Measurements from ENCODE around the gene DNAJC22.

The DNAJC22 gene

DNA sequence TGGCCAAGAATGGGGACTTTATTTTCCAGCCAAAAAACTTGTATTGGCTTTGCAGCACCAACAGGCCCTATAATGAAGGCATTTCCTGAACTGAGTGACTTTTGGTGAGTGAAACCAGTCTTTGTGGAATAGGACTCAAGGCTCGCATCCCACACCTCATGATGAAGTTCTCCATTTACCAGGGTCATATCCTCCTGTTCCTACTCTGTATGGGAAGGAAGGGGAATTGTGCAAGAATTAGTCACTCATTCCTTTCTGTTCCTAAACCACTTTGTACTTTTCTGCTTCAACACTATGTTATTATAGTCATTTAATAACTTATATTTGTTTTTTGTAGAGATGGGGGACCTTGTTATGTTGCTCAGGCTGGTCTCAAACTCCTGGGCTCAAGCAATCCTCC, 18.3 kb downstream of the DNAJC22 start:
- DNase-seq (ENCODE audit: extremely low read depth, low read depth), result no peak
- TF ChIP-seq, protein P1, sequence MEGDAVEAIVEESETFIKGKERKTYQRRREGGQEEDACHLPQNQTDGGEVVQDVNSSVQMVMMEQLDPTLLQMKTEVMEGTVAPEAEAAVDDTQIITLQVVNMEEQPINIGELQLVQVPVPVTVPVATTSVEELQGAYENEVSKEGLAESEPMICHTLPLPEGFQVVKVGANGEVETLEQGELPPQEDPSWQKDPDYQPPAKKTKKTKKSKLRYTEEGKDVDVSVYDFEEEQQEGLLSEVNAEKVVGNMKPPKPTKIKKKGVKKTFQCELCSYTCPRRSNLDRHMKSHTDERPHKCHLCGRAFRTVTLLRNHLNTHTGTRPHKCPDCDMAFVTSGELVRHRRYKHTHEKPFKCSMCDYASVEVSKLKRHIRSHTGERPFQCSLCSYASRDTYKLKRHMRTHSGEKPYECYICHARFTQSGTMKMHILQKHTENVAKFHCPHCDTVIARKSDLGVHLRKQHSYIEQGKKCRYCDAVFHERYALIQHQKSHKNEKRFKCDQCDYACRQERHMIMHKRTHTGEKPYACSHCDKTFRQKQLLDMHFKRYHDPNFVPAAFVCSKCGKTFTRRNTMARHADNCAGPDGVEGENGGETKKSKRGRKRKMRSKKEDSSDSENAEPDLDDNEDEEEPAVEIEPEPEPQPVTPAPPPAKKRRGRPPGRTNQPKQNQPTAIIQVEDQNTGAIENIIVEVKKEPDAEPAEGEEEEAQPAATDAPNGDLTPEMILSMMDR (IDR thresholded peaks at IDR 0.05; ENCODE audit: low read depth, low read length), result no peak

DNA sequence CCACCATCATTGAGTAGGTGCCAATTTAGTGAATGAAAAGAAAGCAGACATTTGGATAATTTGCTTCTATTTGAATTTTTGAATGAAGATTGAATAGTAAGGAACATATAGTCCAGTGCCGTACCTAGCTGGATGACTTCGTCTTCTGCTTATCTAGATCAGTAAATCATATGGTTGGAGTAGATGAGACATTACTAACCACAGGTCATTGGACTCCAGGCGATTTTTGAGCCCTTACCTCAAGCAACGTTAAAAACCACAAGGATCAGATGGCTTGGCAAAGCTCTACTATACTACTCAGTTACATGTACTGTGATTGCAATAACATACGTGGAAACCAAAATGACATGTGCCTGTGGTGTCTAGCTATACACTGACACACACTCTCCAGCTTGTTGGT, 18.9 kb downstream of the DNAJC22 start:
- DNase-seq (ENCODE audit: extremely low read depth, low read depth), result no peak
- TF ChIP-seq, protein P1 (IDR thresholded peaks at IDR 0.05; ENCODE audit: low read depth, low read length), result no peak

DNA sequence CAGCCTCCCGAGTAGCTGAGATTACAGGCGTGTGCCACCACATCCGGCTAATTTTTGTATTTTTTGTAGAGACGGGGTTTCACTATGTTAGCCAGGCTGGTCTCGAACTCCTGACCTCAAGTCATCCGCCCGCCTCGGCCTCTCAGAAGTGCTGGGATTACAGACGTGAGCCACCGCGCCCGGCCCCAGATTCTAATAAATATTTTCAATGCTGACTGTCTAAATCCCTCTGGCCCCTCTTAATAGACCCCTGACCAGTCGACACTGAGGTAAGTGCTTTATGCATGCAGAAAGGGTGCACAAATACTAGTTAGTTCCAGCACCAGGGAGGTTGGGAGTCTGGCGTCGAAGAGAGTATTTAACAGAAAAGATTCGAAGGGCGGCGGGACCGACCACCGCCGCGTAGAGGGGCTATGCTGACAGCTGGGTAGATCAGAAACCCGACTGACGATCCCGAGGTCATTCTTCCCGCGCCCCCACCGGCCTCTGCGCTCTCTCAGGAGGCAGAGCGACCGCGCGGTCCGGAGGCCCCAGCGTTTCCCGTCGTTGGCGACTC, 19.5 kb downstream of the DNAJC22 start:
- no peak for DNase-seq (ENCODE audit: extremely low read depth, low read depth)
- TF ChIP-seq, protein P1 (IDR thresholded peaks at IDR 0.05; ENCODE audit: low read depth, low read length), result no peak

DNA sequence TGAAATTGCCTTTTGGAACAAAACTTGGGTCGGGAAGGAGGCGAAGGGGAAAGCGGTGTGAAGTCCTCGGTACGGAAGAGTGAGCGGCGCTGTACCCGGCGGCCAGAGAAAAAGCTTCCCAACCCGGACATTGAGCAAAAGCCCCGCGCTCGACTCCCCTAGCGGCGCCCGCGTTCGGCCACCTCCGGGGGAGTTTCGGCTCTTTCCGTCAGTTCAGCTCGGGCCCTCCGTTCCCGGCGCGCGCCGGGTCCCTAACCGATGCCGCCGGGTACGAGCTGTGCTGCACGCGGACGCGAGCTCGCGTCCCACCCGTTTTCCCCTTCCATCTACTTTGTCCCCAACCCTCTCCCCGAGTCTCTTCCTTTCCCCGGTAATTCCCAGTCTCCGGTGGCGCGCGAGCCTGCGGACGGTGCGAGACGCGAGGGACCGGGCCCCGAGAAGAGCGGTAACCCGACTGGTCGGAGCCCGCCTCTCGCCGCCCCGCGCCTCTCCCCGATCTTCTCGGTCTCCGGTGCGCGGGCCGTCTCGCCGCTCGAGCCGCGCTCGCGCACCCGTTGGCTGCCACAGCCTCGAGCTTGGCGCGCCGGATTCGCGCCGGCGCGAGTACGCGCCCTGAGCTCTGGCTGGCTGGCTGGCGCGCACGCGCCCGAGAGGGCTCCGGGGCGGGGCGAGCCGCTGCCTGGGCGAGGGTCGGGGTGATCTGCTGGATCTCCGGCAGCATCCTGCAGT, 20.1 kb downstream of the DNAJC22 start:
- DNase-seq (ENCODE audit: extremely low read depth, low read depth), result peak; percentile 78
- TF ChIP-seq, protein P1 (IDR thresholded peaks at IDR 0.05; ENCODE audit: low read depth, low read length), result peak; percentile 15; the same call in 1 of the 2 replicates

DNA sequence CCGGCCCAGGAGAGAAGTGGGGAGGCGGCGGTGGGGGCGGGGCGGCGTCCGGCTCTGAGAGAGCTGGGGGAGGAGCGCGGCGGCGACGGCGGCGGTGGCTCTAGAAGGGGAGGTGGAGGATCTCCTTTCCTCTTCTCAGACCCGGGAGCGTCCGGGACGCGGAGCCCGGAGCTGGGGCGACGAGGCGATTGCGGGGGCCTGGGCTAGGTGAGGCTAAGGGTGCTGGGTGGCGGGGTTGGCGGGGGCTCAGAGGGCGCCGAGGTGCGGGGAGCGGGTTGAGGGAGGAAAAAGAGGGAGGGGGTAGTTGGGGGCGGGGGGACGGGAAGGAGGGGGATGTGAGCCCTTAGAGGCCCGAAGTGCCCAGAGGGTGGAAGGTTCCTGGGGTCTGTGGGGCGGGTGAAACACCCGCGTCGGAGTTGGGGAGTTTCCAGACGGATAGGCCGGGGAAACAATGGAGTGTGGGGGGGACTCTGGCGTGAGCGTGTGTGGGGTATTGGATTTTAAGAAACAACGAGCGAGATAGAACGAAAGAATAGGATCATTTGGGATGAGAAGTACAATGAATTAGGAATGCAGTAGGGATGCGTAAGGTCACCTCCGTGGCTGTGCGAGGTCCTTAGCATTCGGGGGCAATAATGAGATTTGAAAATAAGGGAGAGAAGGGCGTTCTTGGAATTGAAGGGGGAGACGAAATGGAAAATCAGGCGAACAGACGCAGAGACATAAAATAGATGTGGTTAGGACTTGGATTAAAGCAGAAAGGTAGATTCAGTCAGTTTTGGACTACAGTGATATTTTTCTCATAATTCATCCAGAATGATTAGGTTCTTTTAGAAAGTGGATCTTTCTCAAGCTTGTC, 20.9 kb downstream of the DNAJC22 start, which contains the start of gene SPATS2:
SPATS2 (plus strand) TSS at position 82 of the 859 bp plus-strand sequence. CDS start 93,551 bp downstream, outside the sequence.
- TF ChIP-seq, protein P1 (IDR thresholded peaks at IDR 0.05; ENCODE audit: low read depth, low read length), result no peak
- no peak for DNase-seq (ENCODE audit: extremely low read depth, low read depth)

DNA sequence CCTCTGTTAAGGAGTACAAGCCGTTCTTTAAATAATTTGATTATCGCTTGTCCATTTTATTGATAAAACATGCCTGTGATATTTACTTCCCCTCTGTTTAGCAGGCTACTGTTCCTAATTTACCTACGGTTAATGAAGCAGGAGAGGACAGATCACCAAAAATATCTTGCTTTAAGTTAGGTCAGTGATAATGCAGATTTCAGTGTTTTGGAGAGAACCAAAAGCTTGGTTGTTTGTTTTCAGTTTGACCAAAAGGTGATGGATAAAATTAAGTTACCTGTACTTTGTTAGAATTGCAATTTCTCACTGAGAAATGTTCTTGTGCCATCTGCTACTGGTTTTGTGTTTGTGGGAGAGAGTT, 21.5 kb downstream of the DNAJC22 start:
- TF ChIP-seq, protein P1 (IDR thresholded peaks at IDR 0.05; ENCODE audit: low read depth, low read length), result no peak

More for the DNA sequence above, 21.5 kb downstream of the DNAJC22 start:
- DNase-seq (ENCODE audit: extremely low read depth, low read depth), result no peak

All from AG09319 (cell line).